Loucy (cell line): ENCODE data around the gene CASK.

ENCODE experiments used
- H2AFZ ChIP-seq: fragments of 200-600 bp; sonication (generic); 2 replicates; pipeline ENCODE4 v1.6.0; 2016; ENCODE audit warnings: antibody characterized with exemption, mild to moderate bottlenecking, low read length, moderate library complexity
- H3F3A ChIP-seq: fragments of 200-600 bp; 2 replicates; pipeline ENCODE4 v1.6.0; 2016; ENCODE audit warnings: antibody characterized with exemption, low read depth, mild to moderate bottlenecking
- H3K27me3 ChIP-seq: fragments of 200-600 bp; sonication (generic); 2 replicates; pipeline ENCODE4 v1.6.1; 2014; ENCODE audit warnings: low read length, mild to moderate bottlenecking; ENCODE audit not compliant: insufficient read depth, poor library complexity, severe bottlenecking
- H3K36me3 ChIP-seq: fragments of 200-600 bp; sonication (generic); 2 replicates; pipeline ENCODE4 v1.6.1; 2016; ENCODE audit warnings: low read length; ENCODE audit not compliant: insufficient read depth
- H3K4me1 ChIP-seq: fragments of 200-600 bp; sonication (generic); 2 replicates; pipeline ENCODE4 v1.5.1; 2014; ENCODE audit warnings: low read length, mild to moderate bottlenecking; ENCODE audit not compliant: insufficient read depth, poor library complexity, severe bottlenecking
- H3K4me2 ChIP-seq: fragments of 200-600 bp; sonication (generic); 2 replicates; pipeline ENCODE4 v1.6.0; 2014; ENCODE audit warnings: antibody characterized with exemption, low read length, low read depth, mild to moderate bottlenecking; ENCODE audit not compliant: poor library complexity, severe bottlenecking
- H3K4me3 ChIP-seq: fragments of 200-600 bp; sonication (generic); 2 replicates; pipeline ENCODE4 v1.5.1; 2014; ENCODE audit warnings: low read length, mild to moderate bottlenecking, mixed read lengths; ENCODE audit not compliant: poor library complexity, severe bottlenecking
- H3K79me2 ChIP-seq: fragments of 200-600 bp; sonication (generic); 2 replicates; pipeline ENCODE4 v1.6.1; 2014; ENCODE audit warnings: low read length; ENCODE audit not compliant: insufficient read depth
- H3K9ac ChIP-seq: fragments of 200-600 bp; sonication (generic); 2 replicates; pipeline ENCODE4 v1.6.0; 2014; ENCODE audit warnings: mild to moderate bottlenecking, low read depth, low read length, moderate library complexity; ENCODE audit not compliant: poor library complexity, severe bottlenecking
- H3K9me2 ChIP-seq: fragments of 200-600 bp; sonication (generic); replicated peaks from 2 replicates; pipeline ENCODE4 v1.6.1; 2016; ENCODE audit warnings: low read depth, low read length, mixed read lengths
- H3K9me3 ChIP-seq: fragments of 200-600 bp; sonication (generic); 2 replicates; pipeline ENCODE4 v1.6.1; 2014; ENCODE audit warnings: mild to moderate bottlenecking, antibody characterized with exemption, low read length, low read depth; ENCODE audit not compliant: insufficient read depth
- H4K20me1 ChIP-seq: fragments of 200-600 bp; sonication (generic); 2 replicates; pipeline ENCODE4 v1.6.0; 2014; ENCODE audit warnings: antibody characterized with exemption, low read length, mild to moderate bottlenecking; ENCODE audit not compliant: insufficient read depth, poor library complexity, severe bottlenecking
- CTCF ChIP-seq: fragments of 200-600 bp; sonication (generic); conservative IDR thresholded peaks from 2 replicates; pipeline ENCODE4 v1.5.1; 2014; ENCODE audit warnings: mild to moderate bottlenecking, antibody characterized with exemption, low read length
- EZH2phosphoT487 ChIP-seq: fragments of 200-600 bp; IDR thresholded peaks from 2 replicates; pipeline ENCODE4 v1.6.1; 2018; ENCODE audit warnings: antibody characterized with exemption, mild to moderate bottlenecking, moderate library complexity, borderline replicate concordance

CASK gene

GRCh38 chrX:41802958-41803357, 120.4 kb downstream of the CASK start:
- peak; percentile 17; the same call in 1 of the 2 replicates for TF ChIP-seq CTCF
- no peak for TF ChIP-seq EZH2phosphoT487
- Histone ChIP-seq H3K27me3 (no peaks in the 10 kb centered on the region), H3K4me2 (no peak overlapping the region), H3K9me2 (no peaks in the 10 kb centered on the region), H3F3A (no peaks in the 10 kb centered on the region), H4K20me1 (no peaks in the 10 kb centered on the region), H3K4me3 (no peak overlapping the region), H2AFZ (no peak overlapping the region), H3K36me3 (no peaks in the 10 kb centered on the region), H3K9me3 (no peaks in the 10 kb centered on the region), H3K9ac (no peak overlapping the region), H3K79me2 (no peaks in the 10 kb centered on the region; the same call in 1 of the 2 replicates), H3K4me1 (no peaks in the 10 kb centered on the region)

DNA sequence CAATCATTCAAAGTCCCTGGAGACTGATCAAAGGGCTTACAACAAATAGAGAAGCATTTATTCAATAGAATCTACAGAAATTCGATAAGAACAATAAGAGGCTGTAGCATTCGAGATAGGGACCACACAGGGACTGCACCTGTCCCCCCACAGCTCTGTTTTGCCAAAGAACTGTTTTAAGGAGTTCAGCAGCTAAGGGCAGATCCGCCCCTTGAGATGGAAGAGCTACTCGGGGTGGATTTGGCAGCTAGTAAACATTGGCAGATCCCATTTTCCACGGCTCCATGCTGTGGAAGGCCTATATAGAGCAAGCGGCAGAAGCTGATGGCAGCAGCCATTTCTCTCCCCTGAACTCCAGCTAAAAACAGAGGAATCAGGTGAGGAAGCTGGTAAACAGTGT, 123.7 kb downstream of the CASK start:
- TF ChIP-seq EZH2phosphoT487 (no peak), CTCF (no peak)
- no peaks in the 10 kb centered on the region for H3F3A ChIP-seq
- H3K36me3 ChIP-seq: no peaks in the 10 kb centered on the region
- H2AFZ ChIP-seq: no peak overlapping the region
- H3K27me3 ChIP-seq: no peaks in the 10 kb centered on the region
- H3K9ac ChIP-seq: no peak overlapping the region
- no peak overlapping the region for H3K4me2 ChIP-seq
- H3K9me3 ChIP-seq: no peaks in the 10 kb centered on the region
- peaks cover 8% of the 10 kb centered on the region; the same call in 1 of the 2 replicates for H3K79me2 ChIP-seq
- no peak overlapping the region for H3K4me3 ChIP-seq
- peaks cover 3% of the 10 kb centered on the region for H3K4me1 ChIP-seq
- no peaks in the 10 kb centered on the region for H3K9me2 ChIP-seq
- no peaks in the 10 kb centered on the region for H4K20me1 ChIP-seq

DNA sequence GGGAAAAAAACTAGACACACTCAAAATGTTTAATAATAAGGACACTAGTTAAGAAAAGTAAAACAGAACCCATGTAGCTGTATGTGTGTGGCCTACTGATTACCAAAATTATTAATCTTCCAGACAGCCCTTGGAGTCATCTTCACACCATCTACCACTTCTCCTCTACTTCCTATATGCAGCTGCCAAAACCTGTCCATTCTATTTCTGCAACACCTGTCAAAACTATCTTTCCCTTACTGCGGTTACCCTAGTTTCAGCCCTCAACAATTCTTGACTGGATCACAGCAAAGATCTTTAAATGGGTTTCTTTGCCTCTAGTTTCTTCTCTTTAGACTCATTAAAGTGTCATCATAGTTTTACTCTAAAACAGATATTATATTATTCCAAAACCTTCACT, 126.8 kb downstream of the CASK start:
- no peak overlapping the region for H3K9ac ChIP-seq
- peaks cover 3% of the 10 kb centered on the region for H3K4me1 ChIP-seq
- no peaks in the 10 kb centered on the region for H3K9me2 ChIP-seq
- H3K9me3 ChIP-seq: no peaks in the 10 kb centered on the region
- H3K4me2 ChIP-seq: no peak overlapping the region
- no peak for TF ChIP-seq CTCF
- TF ChIP-seq EZH2phosphoT487: no peak
- no peak overlapping the region for H2AFZ ChIP-seq
- H3K27me3 ChIP-seq: no peaks in the 10 kb centered on the region
- no peaks in the 10 kb centered on the region for H4K20me1 ChIP-seq
- no peaks in the 10 kb centered on the region for H3F3A ChIP-seq
- H3K36me3 ChIP-seq: no peaks in the 10 kb centered on the region
- peaks cover 13% of the 10 kb centered on the region; the same call in 1 of the 2 replicates for H3K79me2 ChIP-seq
- H3K4me3 ChIP-seq: no peak overlapping the region
